HEK293 (cell line): ENCODE data around the gene GID8.

Experiments
- CTCF ChIA-PET: fragments of 350-600 bp; formaldehyde crosslinking; extraction: SDS; loops from one replicate; lab custom pipeline; 2021; ENCODE audit warnings: antibody characterized with exemption; lab: Yijun Ruan, JAX
- POLR2A ChIA-PET: fragments of 300-600 bp; formaldehyde crosslinking; extraction: SDS; loops from one replicate; lab custom pipeline; 2020; ENCODE audit warnings: antibody characterized with exemption, inconsistent platforms; lab: Yijun Ruan, JAX
- H3K27ac ChIP-seq: fragments of 200-500 bp; sonication (Bioruptor generic); 2 replicates; pipeline ENCODE4 v1.5.1; 2014; ENCODE audit warnings: low read depth, low read length, control low read depth, inconsistent platforms; ENCODE audit errors: extremely low read depth
- H3K36me3 ChIP-seq, 2 experiments: fragments of 200-500 bp in 1 of 2; sonication (Bioruptor generic) in 1 of 2; 1 replicate in 1 of 2; 2 replicates in 1 of 2; pipeline ENCODE4 v1.5.1; 2014 to 2017; ENCODE audit warnings: inconsistent platforms in 2 of 2, low read length in 2 of 2; ENCODE audit not compliant: control insufficient read depth in 2 of 2, insufficient read depth in 1 of 2
- H3K4me1 ChIP-seq: fragments of 200-500 bp; sonication (Bioruptor generic); 2 replicates; pipeline ENCODE4 v1.5.1; 2014; ENCODE audit warnings: mild to moderate bottlenecking, low read length, inconsistent platforms; ENCODE audit not compliant: control insufficient read depth, insufficient read depth
- H3K4me3 ChIP-seq: 2 replicates; pipeline ENCODE4 v1.5.1; 2011; ENCODE audit warnings: low read depth, mild to moderate bottlenecking, control low read depth, low read length, moderate library complexity
- H3K9me3 ChIP-seq: fragments of 200-500 bp; sonication (Bioruptor generic); 2 replicates; pipeline ENCODE4 v1.5.1; 2014; ENCODE audit warnings: low read depth, low read length, inconsistent platforms; ENCODE audit not compliant: control insufficient read depth, insufficient read depth
- KLF1 ChIP-seq: fragments of 450-650 bp; formaldehyde crosslinking; IDR thresholded peaks from 2 replicates; pipeline ENCODE4 v1.5.1; 2016; ENCODE audit warnings: missing biosample characterization, missing genetic modification characterization
- ZBTB7A ChIP-seq: fragments of 450-650 bp; formaldehyde crosslinking; IDR thresholded peaks from 2 replicates; pipeline ENCODE4 v1.5.1; 2016; ENCODE audit warnings: low read depth, missing biosample characterization, missing genetic modification characterization
- ZFHX2 ChIP-seq: fragments of 450-650 bp; formaldehyde crosslinking; conservative IDR thresholded peaks from 2 replicates; pipeline ENCODE4 v1.5.1; 2016; ENCODE audit warnings: missing biosample characterization, missing genetic modification characterization
- ZNF140 ChIP-seq: fragments of 450-650 bp; formaldehyde crosslinking; IDR thresholded peaks from 2 replicates; pipeline ENCODE4 v1.5.1; 2016; ENCODE audit warnings: missing biosample characterization, missing genetic modification characterization
- ZNF157 ChIP-seq: fragments of 450-650 bp; formaldehyde crosslinking; IDR thresholded peaks from 2 replicates; pipeline ENCODE4 v1.5.1; 2016; ENCODE audit warnings: missing biosample characterization, missing genetic modification characterization
- TF ChIP-seq, protein P1 (sequence below): fragments of 450-650 bp; formaldehyde crosslinking; IDR thresholded peaks from 2 replicates; pipeline ENCODE4 v1.5.1; 2016; ENCODE audit warnings: missing biosample characterization, missing genetic modification characterization
- TF ChIP-seq, protein P2 (sequence below): fragments of 450-650 bp; formaldehyde crosslinking; IDR thresholded peaks from 2 replicates; pipeline ENCODE4 v1.5.1; 2017; ENCODE audit warnings: missing biosample characterization, mild to moderate bottlenecking, missing genetic modification characterization, moderate library complexity

The GID8 gene

DNA sequence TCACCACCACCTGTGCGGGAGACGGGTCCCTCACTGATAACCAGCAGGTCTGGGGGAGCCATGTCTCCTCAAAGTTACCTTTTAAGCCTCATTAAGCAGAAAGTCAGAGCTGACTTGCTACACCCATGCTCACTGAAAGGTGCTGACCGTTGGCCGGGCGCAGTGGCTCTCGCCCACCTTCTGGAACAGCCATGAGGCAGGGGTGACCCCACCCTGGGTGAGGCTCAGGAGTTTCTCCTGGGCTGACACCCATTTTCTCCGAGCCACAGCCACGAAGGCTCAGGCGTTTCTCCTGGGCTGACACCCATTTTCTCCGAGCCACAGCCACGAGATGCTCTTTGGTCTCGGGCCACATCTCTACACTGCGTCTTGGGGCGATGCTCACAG lies 58.6 kb downstream of the GID8 start:
- H3K4me3 ChIP-seq = no peak overlapping the region
- H3K27ac ChIP-seq = no peak overlapping the region
- ChIA-PET POLR2A (no interaction called here), CTCF (interaction anchor here (1.6 kb wide), 1 partner anchor 12 kb away, joined by 7 read pairs; no protein-coding TSS in a partner anchor)
- peak; percentile 75; the same call in 1 of the 2 replicates for TF ChIP-seq KLF1 (tag by site-specific recombination)
- TF ChIP-seq, protein P1, sequence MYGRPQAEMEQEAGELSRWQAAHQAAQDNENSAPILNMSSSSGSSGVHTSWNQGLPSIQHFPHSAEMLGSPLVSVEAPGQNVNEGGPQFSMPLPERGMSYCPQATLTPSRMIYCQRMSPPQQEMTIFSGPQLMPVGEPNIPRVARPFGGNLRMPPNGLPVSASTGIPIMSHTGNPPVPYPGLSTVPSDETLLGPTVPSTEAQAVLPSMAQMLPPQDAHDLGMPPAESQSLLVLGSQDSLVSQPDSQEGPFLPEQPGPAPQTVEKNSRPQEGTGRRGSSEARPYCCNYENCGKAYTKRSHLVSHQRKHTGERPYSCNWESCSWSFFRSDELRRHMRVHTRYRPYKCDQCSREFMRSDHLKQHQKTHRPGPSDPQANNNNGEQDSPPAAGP (tag by site-specific recombination) = no peak
- TF ChIP-seq ZNF157 (tag by site-specific recombination) = no peak
- no peak for TF ChIP-seq ZBTB7A (tag by site-specific recombination)
- TF ChIP-seq, protein P2, sequence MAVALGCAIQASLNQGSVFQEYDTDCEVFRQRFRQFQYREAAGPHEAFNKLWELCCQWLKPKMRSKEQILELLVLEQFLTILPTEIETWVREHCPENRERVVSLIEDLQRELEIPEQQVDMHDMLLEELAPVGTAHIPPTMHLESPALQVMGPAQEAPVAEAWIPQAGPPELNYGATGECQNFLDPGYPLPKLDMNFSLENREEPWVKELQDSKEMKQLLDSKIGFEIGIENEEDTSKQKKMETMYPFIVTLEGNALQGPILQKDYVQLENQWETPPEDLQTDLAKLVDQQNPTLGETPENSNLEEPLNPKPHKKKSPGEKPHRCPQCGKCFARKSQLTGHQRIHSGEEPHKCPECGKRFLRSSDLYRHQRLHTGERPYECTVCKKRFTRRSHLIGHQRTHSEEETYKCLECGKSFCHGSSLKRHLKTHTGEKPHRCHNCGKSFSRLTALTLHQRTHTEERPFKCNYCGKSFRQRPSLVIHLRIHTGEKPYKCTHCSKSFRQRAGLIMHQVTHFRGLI = no peak
- no peaks in the 10 kb centered on the region for H3K9me3 ChIP-seq
- H3K4me1 ChIP-seq = no peaks in the 10 kb centered on the region
- H3K36me3 ChIP-seq = no peaks in the 10 kb centered on the region

DNA sequence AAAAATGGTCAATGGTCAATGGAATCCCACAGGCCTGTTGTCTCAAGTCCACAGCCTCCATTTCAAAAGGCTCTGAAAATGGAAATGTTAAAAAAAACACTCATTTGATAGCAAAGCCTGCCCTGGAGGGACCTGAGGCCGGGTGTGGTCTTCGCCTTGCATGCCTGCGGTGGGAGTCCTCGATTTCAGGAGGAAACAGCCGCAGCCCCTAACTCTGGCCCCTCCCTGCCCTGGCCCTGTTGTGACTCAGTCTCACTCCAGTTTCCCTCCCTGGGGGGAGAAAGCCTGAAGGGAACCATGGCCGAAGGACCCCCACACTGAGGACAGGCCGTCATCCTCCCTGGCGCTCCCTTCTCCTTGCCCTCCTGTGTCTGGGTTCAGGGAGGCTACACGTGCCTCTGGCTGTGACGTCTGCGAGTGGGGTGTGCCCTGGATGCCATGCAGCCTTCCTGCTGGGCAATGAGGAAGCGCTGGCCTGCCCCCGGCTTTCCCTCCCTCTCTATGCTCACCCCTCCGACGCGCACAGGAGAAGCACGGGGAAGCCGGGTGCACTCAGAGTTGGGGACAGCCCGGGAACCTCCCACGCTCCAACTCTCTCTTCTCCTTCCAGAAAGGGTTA lies 59.6 kb downstream of the GID8 start:
- Histone ChIP-seq H3K4me1 (no peaks in the 10 kb centered on the region), H3K36me3 (no peaks in the 10 kb centered on the region), H3K27ac (no peak overlapping the region), H3K4me3 (no peak overlapping the region), H3K9me3 (no peaks in the 10 kb centered on the region)
- POLR2A ChIA-PET = no interaction called here
- peak; percentile 33; the same call in 1 of the 2 replicates for TF ChIP-seq ZFHX2 (tag by site-specific recombination)
- TF ChIP-seq ZNF140 (tag by site-specific recombination) = no peak
- TF ChIP-seq KLF1 (tag by site-specific recombination) = peak; percentile 89
- CTCF ChIA-PET = interaction anchor here (1.6 kb wide), 1 partner anchor 11 kb away, joined by 7 read pairs; no protein-coding TSS in a partner anchor
